Chondrocyte (in vitro differentiated cells): ENCODE measurements around the gene PRAMEF14. TPM values are rescaled to one million over a fixed set of nuclear protein-coding genes. Genes with fewer than 3 reads are reported as not detected.

Experiments
- total RNA-seq: library from RNA; stranded (reverse); gene quantifications from 3 replicates; pipeline ENCODE4 v1.2.1, GENCODE V29; 2021

The PRAMEF14 gene
- total RNA-seq, 1 donor from 2014 or later = not detected

Other genes with a start within 250 kb of the PRAMEF14 start
- not detected in 3 replicates for gene HNRNPCL2, start 230.3 kb downstream of the PRAMEF14 start, total RNA-seq
- not detected in 3 replicates for gene PRAMEF26, start 191.1 kb downstream of the PRAMEF14 start, total RNA-seq
- gene HNRNPCL4, start 181.5 kb downstream of the PRAMEF14 start, total RNA-seq = not detected in 3 replicates
- gene PRAMEF9, start 175.3 kb downstream of the PRAMEF14 start, total RNA-seq = not detected in 3 replicates
- gene PRAMEF13, start 145.7 kb downstream of the PRAMEF14 start, total RNA-seq = not detected in 3 replicates
- gene PRAMEF18, start 121.0 kb downstream of the PRAMEF14 start, total RNA-seq = not detected in 3 replicates
- gene PRAMEF5, start 92.9 kb downstream of the PRAMEF14 start, total RNA-seq = not detected in 3 replicates
- not detected in 3 replicates for gene PRAMEF8, start 62.0 kb downstream of the PRAMEF14 start, total RNA-seq
- gene PRAMEF33, start 43.6 kb downstream of the PRAMEF14 start, total RNA-seq = not detected in 3 replicates
- gene PRAMEF15, start 31.6 kb downstream of the PRAMEF14 start, total RNA-seq = not detected in 3 replicates
- gene PRAMEF19, start 24.8 kb upstream of the PRAMEF14 start, total RNA-seq = not detected in 3 replicates
- not detected in 3 replicates for gene PRAMEF17, start 42.5 kb upstream of the PRAMEF14 start, total RNA-seq
- gene PRAMEF20, start 63.3 kb upstream of the PRAMEF14 start, total RNA-seq = not detected in 3 replicates
- not detected in 3 replicates for gene LRRC38, start 166.9 kb upstream of the PRAMEF14 start, total RNA-seq
- 1.0 to 1.3 TPM (median 1.1 TPM) in 3 replicates for gene PDPN, start 236.7 kb upstream of the PRAMEF14 start, total RNA-seq